A549 treated with CpdA at 1 μM for 4 hours (cell line): ENCODE measurements around the gene AOX1. TPM values are rescaled to one million over a fixed set of nuclear protein-coding genes. Genes with fewer than 3 reads are reported as not detected.

Experiments used
- total RNA-seq: library from RNA; stranded (reverse); fragments of 200-300 nt; extraction: Qiagen RNA extraction; gene quantifications from 5 replicates; pipeline ENCODE4 v1.2.3, GENCODE V29; 2022; ENCODE audit warnings: low read depth

Gene AOX1
- 2.5 to 3.8 TPM (median 2.9 TPM) in 5 replicates for total RNA-seq

DNA sequence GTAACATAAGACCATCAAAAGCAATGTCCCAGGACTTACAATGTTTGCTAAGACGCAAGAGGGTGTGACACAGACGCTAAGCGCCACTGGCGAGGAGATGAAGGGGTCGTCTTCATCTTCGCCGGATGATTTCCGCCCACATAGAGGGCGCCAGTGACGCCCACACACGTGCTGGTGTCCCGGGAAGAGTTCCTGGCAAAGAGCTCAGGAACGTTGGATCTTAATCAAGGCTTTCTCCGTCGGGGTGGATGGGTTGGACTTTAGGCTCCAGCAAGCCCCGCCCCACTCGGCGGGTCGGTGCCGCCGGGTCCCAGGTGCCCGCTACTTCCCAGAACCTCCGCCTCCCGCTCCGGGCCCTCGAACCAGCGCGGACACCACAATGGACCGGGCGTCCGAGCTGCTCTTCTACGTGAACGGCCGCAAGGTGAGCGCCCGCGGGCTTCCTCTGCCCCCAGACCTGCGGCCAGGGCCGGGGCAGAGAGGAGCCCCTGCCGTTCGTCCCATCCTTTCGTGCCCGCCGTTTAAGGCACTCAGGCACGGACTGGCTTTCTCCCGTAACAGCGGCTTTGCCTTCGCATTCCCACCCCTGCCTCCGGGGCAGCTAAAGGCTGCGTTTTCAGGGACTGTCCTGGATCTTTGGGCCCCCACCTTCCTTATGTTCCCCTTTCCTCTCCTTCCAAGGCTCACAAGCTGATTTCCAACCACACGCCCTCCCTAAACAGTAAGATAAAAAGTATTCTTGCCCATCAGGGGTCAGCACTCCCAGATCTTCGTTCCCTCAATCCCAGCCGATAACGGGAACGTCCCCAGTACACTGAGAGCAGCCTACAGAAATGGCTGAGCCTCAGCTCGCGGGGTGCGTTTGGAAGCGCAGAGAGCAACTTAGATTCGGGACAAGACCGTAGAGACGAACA lies at the start of gene AOX1:
TSS of gene AOX1 (plus strand) at position 285 of the 914 bp plus-strand sequence. CDS start at position 380, 95 bp downstream.

Other genes starting within 250 kb of the AOX1 start
- 8.0 to 11.5 TPM (median 10.1 TPM) in 5 replicates for gene KCTD18, start 75.9 kb upstream of the AOX1 start, total RNA-seq
- 11.9 to 15.5 TPM (median 13.9 TPM) in 5 replicates for gene SGO2, start 59.8 kb upstream of the AOX1 start, total RNA-seq
- 345 to 728 TPM (median 398 TPM) in 5 replicates for gene BZW1, start 225.9 kb downstream of the AOX1 start, total RNA-seq